Adrenal gland (tissue), 5 donors: ENCODE data around the gene RAB3B.

Source experiments
- POLR2A ChIP-seq, 2 donors: fragments of 450-650 bp; IDR thresholded peaks; one replicate each; pipeline ENCODE4 v1.6.1; 2017; ENCODE audit warnings: antibody characterized with exemption in 2 of 2, mild to moderate bottlenecking in 2 of 2, moderate library complexity in 1 of 2
- TF ChIP-seq, protein P1 (sequence below), 6 experiments: fragments of 450-650 bp in 4 of 6; fragments of 200-600 bp in 2 of 6; sonication (generic) in 1 of 6; IDR thresholded peaks; 1 replicate in 5 of 6; 2 replicates in 1 of 6; pipeline versions ENCODE4 v1.5.1 to v1.8.0; 2016 to 2021; ENCODE audit warnings: antibody characterized with exemption in 6 of 6, mild to moderate bottlenecking in 2 of 6, moderate library complexity in 1 of 6
- donor health status: DM: no; HTN: no; CAD: no.

GRCh38 chr1:51989582-51990477 is 670 bp downstream of the RAB3B start:
- TF ChIP-seq, protein P1, sequence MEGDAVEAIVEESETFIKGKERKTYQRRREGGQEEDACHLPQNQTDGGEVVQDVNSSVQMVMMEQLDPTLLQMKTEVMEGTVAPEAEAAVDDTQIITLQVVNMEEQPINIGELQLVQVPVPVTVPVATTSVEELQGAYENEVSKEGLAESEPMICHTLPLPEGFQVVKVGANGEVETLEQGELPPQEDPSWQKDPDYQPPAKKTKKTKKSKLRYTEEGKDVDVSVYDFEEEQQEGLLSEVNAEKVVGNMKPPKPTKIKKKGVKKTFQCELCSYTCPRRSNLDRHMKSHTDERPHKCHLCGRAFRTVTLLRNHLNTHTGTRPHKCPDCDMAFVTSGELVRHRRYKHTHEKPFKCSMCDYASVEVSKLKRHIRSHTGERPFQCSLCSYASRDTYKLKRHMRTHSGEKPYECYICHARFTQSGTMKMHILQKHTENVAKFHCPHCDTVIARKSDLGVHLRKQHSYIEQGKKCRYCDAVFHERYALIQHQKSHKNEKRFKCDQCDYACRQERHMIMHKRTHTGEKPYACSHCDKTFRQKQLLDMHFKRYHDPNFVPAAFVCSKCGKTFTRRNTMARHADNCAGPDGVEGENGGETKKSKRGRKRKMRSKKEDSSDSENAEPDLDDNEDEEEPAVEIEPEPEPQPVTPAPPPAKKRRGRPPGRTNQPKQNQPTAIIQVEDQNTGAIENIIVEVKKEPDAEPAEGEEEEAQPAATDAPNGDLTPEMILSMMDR (IDR thresholded peaks at IDR 0.05): no peak
- no peak for TF ChIP-seq POLR2A (IDR thresholded peaks at IDR 0.05)
